ENCODE measurements around the gene AMIGO2. TPM values are rescaled to one million over a fixed set of nuclear protein-coding genes. Genes with fewer than 3 reads are reported as not detected.

AMIGO2 gene
- total RNA-seq, 2 donors from 2014 or later, result 5.0 to 5.6 TPM

DNA sequence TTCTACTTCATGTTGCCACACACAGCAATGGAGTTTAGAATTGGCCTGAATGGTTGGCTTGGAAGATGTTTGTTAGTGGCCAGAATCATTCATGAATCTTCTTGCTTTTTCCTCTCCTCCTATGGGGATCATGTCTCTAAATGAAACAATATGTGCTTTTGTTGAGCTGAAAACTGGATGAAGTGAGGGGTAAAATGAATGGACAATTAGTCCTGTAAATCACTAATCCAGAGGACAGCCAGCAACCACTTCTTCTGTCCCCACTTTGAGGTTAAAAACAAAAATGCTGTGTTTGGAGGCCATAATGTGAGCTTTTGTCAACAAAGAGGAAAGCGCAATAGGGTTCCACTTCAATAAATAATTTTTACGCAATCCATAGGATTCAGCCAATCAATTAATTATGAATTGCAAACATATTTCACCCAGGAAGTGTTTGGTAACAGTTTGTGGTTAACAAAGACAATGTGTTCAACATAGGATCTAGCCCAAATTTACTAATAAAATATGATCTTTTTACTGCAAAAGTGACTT lies 30.3 kb upstream of the AMIGO2 start:
- H3K4me1 Mint-ChIP-seq (ENCODE audit: low read depth in 2 of 2), result peaks cover 9 to 17% of the 10 kb centered on the region in 2 donors
- H3K4me3 Mint-ChIP-seq, result no peak overlapping the region
- no peaks in the 10 kb centered on the region for H3K36me3 Mint-ChIP-seq
- DNase-seq (ENCODE audit: low spot score) (no peak), ATAC-seq (no peak)
- no peak overlapping the region for H3K27ac Mint-ChIP-seq
- no peaks in the 10 kb centered on the region for H3K9me3 Mint-ChIP-seq
- no peaks in the 10 kb centered on the region for H3K27me3 Mint-ChIP-seq

DNA sequence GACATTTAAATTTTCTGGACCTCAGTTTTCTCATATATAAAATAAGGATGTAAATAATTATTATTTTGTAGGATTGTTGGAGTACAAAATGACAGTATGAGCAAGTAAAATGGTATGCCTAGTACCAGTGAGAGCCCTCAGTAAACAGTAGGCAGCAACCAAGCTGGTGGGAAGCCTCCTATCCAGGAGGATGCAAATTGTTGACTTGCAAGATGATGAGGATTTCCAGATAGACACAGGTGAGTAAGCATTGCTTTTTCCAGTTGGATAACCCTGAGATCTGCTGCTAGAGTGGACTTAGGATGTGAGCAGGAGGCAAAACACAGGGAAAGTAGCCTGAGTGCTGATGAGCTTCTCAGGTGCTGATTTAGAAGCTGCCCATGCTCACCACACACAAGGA lies 28.2 kb upstream of the AMIGO2 start:
- Mint-ChIP-seq H3K4me3 (no peak overlapping the region), H3K36me3 (no peaks in the 10 kb centered on the region), H3K9me3 (no peaks in the 10 kb centered on the region), H3K27ac (no peak overlapping the region), H3K4me1 (ENCODE audit: low read depth in 2 of 2) (peaks cover 9 to 14% of the 10 kb centered on the region in 2 donors), H3K27me3 (no peaks in the 10 kb centered on the region)
- no peak for DNase-seq (ENCODE audit: low spot score)
- ATAC-seq, result no peak

DNA sequence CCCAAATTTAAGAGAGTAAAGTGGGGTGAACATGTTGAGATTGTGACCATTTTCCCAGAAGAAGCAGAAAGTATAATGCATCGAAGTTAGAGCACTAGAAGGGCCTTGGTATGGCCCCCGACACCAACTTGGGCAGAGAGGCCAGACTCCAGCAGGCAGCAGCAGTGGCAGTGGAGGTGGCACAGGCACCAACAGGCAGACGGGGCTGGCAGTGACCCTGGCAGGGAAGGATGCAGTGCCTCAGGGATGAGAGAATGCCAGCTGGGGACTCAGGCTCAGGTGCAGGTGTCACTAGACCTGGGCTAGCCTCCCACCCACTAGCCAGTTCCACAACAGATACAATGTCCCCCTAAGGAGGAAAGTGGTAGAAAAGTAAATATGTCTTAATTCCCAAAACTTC lies 27.7 kb upstream of the AMIGO2 start:
- H3K27ac Mint-ChIP-seq, result no peak overlapping the region
- no peaks in the 10 kb centered on the region for H3K36me3 Mint-ChIP-seq
- no peak for ATAC-seq

DNA sequence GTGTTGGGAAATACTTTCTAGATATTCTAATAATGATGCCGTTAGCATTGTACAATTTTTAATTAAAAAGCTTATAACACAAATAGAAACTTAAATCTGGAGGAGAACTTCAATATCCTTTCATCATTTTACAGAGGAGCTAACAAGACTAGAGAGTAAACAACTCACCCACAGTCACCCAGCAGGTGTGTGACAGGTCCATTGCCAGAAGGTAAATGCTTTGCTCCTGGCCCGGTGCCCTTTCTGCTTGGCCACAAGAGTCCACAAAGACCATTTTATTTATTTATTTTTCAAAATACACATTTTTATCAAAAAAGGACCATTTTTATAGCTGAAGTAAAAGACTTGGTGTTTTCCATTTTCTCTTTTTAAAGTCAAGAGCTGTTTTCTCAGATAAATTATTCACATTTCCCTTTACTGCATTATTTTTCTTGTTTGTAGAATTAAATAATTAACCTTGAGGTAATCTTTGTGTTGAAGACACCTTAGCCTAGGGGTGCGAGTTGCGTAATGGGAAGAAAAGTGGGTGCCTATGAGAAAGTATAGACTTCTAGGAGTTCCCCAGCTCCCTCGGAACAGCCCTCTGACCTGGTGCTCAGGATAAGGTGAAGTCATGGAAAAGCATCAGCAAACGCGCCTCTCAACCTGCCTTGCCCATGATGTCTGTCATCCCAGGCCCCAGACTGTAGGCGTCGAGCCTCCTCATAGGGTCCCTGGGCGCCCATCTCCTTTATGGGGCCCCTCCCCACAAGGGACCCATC lies 26.3 kb upstream of the AMIGO2 start:
- ATAC-seq (no peak), DNase-seq (ENCODE audit: low spot score) (no peak)
- H3K4me1 Mint-ChIP-seq (ENCODE audit: low read depth in 2 of 2), result peaks cover under 1 to 2% of the 10 kb centered on the region in 2 donors
- no peaks in the 10 kb centered on the region for H3K9me3 Mint-ChIP-seq
- no peak overlapping the region for H3K27ac Mint-ChIP-seq
- no peaks in the 10 kb centered on the region for H3K36me3 Mint-ChIP-seq
- no peak overlapping the region for H3K4me3 Mint-ChIP-seq
- no peaks in the 10 kb centered on the region for H3K27me3 Mint-ChIP-seq

More for the DNA sequence above, 27.7 kb upstream of the AMIGO2 start:
- Mint-ChIP-seq H3K27me3 (no peaks in the 10 kb centered on the region), H3K4me3 (no peak overlapping the region), H3K4me1 (ENCODE audit: low read depth in 2 of 2) (peaks cover 9% of the 10 kb centered on the region in 2 donors), H3K9me3 (no peaks in the 10 kb centered on the region)
- DNase-seq (ENCODE audit: low spot score), result no peak

DNA sequence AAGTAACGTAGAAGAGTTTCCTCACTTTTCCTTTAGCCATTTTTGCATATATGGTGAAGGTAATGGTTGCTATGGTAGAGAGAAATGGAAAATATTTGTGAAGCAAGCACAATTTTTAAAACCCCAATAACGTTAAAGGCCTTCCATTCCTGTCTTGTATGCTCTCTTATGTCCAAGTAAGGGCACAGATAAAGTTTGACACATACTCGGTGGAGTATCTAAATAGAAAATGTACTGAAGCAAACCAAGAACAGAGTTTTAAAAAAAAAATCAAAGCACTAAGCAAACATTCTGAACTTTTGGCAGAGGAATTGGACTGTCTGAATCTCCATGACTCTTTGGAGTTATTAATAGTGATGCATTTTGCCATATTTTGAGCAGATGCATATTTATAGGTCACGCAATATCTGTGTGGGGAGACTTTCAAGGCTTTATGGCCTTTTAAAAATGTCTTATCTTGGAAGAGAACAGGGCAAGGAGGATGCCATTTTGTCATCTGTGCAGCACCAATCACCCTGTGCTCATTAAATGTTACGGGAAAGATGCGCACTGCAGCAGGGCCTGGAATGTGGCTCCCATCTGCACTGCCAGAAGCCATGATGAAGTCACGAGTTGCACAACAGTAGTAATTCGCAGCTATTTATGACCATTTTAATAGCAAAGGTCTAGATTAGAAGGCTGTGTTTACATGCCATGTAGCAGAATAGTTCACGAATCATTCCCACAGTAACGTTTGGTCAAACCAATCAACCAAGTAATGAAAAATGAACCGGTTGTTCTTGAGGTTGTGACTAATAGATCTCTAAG lies 23.3 kb upstream of the AMIGO2 start:
- ATAC-seq (no peak), DNase-seq (ENCODE audit: low spot score) (no peak)
- no peaks in the 10 kb centered on the region for H3K27me3 Mint-ChIP-seq
- H3K4me3 Mint-ChIP-seq, result no peak overlapping the region
- no peaks in the 10 kb centered on the region for H3K36me3 Mint-ChIP-seq
- H3K9me3 Mint-ChIP-seq, result no peaks in the 10 kb centered on the region
- no peak overlapping the region for H3K27ac Mint-ChIP-seq
- no peaks in the 10 kb centered on the region for H3K4me1 Mint-ChIP-seq (ENCODE audit: low read depth in 2 of 2)

DNA sequence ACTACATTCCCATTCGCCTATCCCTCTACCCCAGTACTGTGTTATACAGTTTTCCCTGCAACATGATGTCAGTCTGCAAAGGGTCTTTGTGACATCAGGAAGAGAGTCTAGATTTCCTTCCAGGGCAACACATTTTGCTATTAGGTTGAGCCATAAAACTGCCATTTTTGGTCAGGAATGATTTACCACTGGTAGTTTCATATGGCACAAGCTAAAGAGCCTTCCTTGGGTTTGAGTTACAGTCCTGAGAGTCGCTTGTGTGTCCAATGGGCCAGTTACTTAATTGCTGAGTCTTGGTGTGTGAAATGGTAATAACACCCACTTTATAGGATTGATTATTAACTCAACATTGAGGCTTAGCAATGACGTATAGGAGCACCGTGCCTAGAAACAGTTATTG lies 22.6 kb upstream of the AMIGO2 start:
- no peak for ATAC-seq
- Mint-ChIP-seq H3K27ac (no peak overlapping the region), H3K27me3 (no peaks in the 10 kb centered on the region), H3K4me3 (no peak overlapping the region), H3K9me3 (no peaks in the 10 kb centered on the region), H3K4me1 (ENCODE audit: low read depth in 2 of 2) (no peaks in the 10 kb centered on the region), H3K36me3 (no peaks in the 10 kb centered on the region)
- DNase-seq (ENCODE audit: low spot score), result no peak

DNA sequence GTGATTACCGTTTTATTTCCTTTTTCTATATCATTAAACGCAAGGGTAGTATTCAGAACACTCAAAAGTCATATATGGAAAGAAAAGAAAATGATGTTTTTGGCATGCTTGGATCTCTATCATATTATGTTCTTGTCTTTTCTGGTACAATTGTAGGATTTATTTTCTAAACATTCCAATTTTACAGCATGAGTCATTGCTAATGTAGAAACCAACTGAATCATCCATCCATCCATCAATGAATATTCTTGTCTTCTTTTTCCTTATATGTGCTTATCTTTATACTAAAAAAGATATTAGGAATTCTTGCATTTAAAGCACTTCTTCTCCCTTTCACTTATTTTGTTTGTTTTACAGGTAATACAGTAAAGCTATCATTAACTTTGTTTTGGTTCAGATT lies 20.4 kb upstream of the AMIGO2 start:
- Mint-ChIP-seq H3K36me3 (no peaks in the 10 kb centered on the region), H3K27me3 (no peaks in the 10 kb centered on the region), H3K4me3 (no peak overlapping the region), H3K9me3 (no peaks in the 10 kb centered on the region), H3K4me1 (ENCODE audit: low read depth in 2 of 2) (peaks cover 0 to 6% of the 10 kb centered on the region in 2 donors), H3K27ac (no peak overlapping the region)
- DNase-seq (ENCODE audit: low spot score) (no peak), ATAC-seq (no peak)

DNA sequence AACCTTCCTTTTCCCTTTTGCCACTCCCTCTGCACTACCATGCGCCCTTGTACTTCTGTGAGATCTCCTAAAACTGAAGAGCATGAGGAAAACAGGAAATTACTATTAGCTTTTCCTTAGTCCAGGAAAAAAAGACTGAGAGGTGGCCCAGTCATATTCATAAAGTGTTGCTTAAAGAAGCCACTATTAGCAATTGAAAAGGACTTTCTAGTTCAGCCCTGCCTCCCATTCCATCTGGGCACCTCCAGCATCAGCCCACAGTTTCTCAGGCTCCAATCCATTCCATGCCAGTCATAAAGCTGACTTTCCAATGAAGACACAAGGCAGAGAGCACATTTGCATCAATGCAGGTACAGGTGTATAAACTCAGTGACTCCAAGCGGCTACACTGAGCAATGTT lies 19.9 kb upstream of the AMIGO2 start:
- no peaks in the 10 kb centered on the region for H3K36me3 Mint-ChIP-seq
- ATAC-seq, result no peak
- DNase-seq (ENCODE audit: low spot score), result no peak
- H3K4me3 Mint-ChIP-seq, result no peak overlapping the region
- peak overlapping the region in 1 of 2 donors; percentile 68 for H3K27ac Mint-ChIP-seq
- H3K27me3 Mint-ChIP-seq, result no peaks in the 10 kb centered on the region
- H3K4me1 Mint-ChIP-seq (ENCODE audit: low read depth in 2 of 2), result peaks cover 0 to 9% of the 10 kb centered on the region in 2 donors
- H3K9me3 Mint-ChIP-seq, result no peaks in the 10 kb centered on the region

DNA sequence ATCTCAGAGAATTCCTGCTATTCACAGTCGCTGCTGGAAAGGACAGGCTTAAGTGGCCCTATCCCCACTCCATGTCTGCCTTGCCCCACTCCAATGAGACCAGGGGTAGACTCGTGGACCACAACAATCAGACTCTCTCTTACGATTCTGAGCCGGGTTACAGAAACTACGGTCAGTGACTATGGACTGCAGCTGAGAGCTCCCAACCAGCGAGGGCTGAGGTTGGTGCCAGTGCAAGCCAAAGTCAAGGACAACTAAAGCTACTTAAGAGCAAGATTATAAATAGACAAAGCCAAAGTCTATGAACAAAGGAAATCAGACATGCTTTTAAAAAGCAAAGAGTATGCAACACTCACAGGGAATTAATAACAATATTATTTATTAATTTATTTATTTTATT lies 18.3 kb upstream of the AMIGO2 start:
- Mint-ChIP-seq H3K4me3 (no peak overlapping the region), H3K9me3 (no peaks in the 10 kb centered on the region), H3K27me3 (no peaks in the 10 kb centered on the region), H3K36me3 (no peaks in the 10 kb centered on the region), H3K4me1 (ENCODE audit: low read depth in 2 of 2) (peaks cover 0 to 12% of the 10 kb centered on the region in 2 donors), H3K27ac (no peak overlapping the region)
- ATAC-seq (no peak), DNase-seq (ENCODE audit: low spot score) (no peak)

DNA sequence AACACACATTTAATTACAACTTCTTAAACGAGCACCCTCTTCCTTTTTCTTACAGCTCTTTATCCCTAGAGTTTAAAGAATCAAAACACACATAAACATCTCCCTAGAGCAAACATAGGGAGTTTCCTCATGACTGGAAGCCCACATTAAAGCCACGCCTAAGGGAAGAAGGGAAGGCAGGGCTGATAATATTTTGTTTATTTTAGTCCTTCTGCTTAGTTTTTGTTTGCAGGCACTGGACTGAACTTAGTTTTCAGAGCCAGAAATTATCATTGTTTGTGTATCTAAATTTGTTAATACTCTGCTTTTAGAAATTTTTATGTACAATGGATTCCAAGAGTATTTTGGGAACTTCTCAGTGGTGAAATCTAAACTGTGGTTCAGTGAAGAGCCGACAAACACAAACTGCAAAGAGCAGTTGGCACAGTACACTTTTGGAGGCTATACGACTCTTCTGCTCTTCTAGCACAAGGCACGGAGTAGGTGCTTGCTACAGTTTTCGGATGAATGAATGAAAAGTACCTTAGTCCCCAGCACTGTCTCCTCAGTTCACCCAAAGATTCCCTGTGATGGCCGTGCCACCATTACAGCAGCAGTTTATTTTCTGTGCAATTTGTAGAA lies 17.6 kb upstream of the AMIGO2 start:
- Mint-ChIP-seq H3K9me3 (no peaks in the 10 kb centered on the region), H3K4me1 (ENCODE audit: low read depth in 2 of 2) (peaks cover 0 to 15% of the 10 kb centered on the region in 2 donors), H3K27me3 (no peaks in the 10 kb centered on the region), H3K36me3 (no peaks in the 10 kb centered on the region), H3K4me3 (no peak overlapping the region), H3K27ac (no peak overlapping the region)
- DNase-seq (ENCODE audit: low spot score) (no peak), ATAC-seq (no peak)

DNA sequence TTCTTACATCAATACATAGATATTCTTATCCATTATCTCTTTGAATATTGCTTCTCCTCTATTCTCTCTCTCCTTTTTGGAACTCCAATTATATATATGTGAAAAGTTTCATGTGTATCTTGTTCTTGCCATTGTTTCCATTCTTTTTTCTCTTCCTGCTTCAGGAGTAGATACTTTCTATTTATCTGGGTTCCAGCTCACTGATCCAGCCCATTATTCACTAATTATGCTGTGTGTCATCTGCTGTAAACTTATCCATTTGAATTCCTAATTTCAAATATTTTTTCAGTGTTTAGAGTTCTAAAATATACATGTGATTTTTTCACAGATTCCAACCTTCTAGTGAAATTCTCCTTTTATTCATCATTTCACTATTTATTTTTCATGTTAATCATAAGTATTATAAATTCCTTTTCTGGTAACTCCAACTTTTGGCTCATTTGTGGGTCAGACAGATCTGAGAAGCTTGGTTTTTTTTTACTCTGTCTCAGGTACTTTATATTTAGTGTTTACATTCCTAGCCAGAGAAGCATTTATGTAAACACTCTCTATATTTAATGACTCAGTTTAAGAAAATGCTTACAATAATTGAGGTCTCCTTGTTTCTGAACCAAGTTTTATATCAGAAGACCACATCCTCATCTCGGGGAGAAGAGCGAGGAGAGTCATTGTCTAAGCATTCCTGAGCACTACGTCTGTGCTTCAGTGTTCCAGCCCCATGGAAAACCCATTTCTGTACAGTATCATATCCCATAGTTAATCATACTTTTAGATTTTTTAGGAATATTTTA lies 15.9 kb upstream of the AMIGO2 start:
- H3K4me3 Mint-ChIP-seq, result no peak overlapping the region
- no peak for DNase-seq (ENCODE audit: low spot score)
- no peak for ATAC-seq
- H3K27me3 Mint-ChIP-seq, result no peaks in the 10 kb centered on the region
- no peaks in the 10 kb centered on the region for H3K9me3 Mint-ChIP-seq
- no peak overlapping the region for H3K27ac Mint-ChIP-seq
- H3K36me3 Mint-ChIP-seq, result no peaks in the 10 kb centered on the region
- peaks cover 0 to 18% of the 10 kb centered on the region in 2 donors for H3K4me1 Mint-ChIP-seq (ENCODE audit: low read depth in 2 of 2)

DNA sequence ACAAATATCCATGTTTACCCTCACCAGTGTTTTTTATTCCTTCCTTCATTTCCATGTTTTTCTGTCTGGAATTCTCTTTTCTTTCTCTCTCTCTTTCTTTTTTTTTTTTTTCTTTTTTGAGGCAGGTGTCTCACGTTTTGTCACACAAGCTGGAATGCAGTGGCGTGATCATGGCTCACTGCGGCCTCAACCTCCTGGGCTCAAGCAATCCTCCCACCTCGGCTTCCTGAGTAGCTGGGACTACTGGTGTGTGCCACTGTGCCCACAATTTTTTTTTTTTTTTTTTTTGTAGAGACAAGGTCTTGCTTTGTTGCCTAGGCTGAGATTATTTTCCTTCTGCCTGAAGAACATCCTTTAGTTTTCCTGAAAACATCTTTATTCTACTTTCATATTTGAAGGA lies 15.0 kb upstream of the AMIGO2 start:
- Mint-ChIP-seq H3K4me1 (ENCODE audit: low read depth in 2 of 2) (peaks cover 0 to 18% of the 10 kb centered on the region in 2 donors), H3K27ac (no peak overlapping the region), H3K36me3 (no peaks in the 10 kb centered on the region), H3K9me3 (no peaks in the 10 kb centered on the region), H3K27me3 (no peaks in the 10 kb centered on the region), H3K4me3 (no peak overlapping the region)
- no peak for DNase-seq (ENCODE audit: low spot score)
- ATAC-seq, result no peak

DNA sequence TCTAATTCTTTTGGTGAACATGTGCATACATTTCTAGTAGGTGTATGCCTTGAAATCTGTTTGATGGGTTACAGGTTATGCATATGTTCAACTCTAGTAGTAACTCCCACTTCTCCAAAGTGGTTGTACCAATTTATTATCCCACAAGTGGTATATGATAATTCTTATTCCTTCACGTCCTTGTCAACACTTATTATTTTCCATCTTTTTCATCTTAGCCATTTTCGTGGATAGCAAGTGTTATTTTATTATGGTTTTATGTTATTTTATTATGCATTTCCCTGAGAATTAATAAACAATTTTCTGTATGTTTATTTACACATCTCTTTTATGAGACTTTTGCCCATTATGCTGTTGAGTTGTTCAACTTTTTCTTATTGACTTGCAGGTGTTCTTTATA lies 11.2 kb upstream of the AMIGO2 start:
- no peaks in the 10 kb centered on the region for H3K9me3 Mint-ChIP-seq
- no peak overlapping the region for H3K27ac Mint-ChIP-seq
- H3K4me3 Mint-ChIP-seq, result no peak overlapping the region
- no peaks in the 10 kb centered on the region for H3K27me3 Mint-ChIP-seq
- no peaks in the 10 kb centered on the region for H3K36me3 Mint-ChIP-seq
- peaks cover 0 to 18% of the 10 kb centered on the region in 2 donors for H3K4me1 Mint-ChIP-seq (ENCODE audit: low read depth in 2 of 2)
- ATAC-seq, result no peak
- no peak for DNase-seq (ENCODE audit: low spot score)

All from natural killer cell treated with Interleukin-12 subunit alpha and Interleukin-12 subunit beta and Interleukin-15 and Interleukin-18, amount 100 ng/mL, for 72 hours (primary cell).